ENCODE data around the gene TIRAP.
"Not testable (repeated sequence)": the region's sequence is repeated elsewhere in the genome, so short reads cannot be mapped to it uniquely, and the experiment has no call there.

DNA sequence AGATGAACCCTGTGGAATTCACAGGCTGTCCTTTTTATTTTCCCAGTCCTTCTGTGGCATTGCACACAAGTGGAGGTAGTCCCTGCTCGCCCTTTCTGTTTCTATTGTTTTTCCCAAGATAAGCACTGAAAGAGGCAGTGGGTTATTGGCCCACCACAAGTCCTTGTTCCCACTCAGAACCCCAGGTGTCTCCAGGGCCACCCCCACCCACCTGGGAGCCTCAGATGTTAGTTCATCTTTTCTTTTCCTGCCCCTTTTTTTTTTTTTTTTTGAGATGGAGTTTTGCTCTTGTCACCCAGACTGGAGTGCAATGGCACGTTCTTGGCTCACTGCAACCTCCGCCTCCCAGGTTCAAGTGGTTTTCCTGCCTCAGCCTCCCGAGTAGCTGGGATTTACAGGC, 25.9 kb downstream of the TIRAP start:
- not testable (repeated sequence) for TF ChIP-seq POLR2A (IDR thresholded peaks at IDR 0.05)
- TF ChIP-seq, protein P1, sequence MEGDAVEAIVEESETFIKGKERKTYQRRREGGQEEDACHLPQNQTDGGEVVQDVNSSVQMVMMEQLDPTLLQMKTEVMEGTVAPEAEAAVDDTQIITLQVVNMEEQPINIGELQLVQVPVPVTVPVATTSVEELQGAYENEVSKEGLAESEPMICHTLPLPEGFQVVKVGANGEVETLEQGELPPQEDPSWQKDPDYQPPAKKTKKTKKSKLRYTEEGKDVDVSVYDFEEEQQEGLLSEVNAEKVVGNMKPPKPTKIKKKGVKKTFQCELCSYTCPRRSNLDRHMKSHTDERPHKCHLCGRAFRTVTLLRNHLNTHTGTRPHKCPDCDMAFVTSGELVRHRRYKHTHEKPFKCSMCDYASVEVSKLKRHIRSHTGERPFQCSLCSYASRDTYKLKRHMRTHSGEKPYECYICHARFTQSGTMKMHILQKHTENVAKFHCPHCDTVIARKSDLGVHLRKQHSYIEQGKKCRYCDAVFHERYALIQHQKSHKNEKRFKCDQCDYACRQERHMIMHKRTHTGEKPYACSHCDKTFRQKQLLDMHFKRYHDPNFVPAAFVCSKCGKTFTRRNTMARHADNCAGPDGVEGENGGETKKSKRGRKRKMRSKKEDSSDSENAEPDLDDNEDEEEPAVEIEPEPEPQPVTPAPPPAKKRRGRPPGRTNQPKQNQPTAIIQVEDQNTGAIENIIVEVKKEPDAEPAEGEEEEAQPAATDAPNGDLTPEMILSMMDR (IDR thresholded peaks at IDR 0.05): not testable (repeated sequence)

All from esophagus squamous epithelium (tissue), 4 donors.